Measurements from ENCODE around the gene RPS27L. TPM values are rescaled to one million over a fixed set of nuclear protein-coding genes. Genes with fewer than 3 reads are reported as not detected.

Gene RPS27L
- total and polyA plus RNA-seq, 9 of the 15 experiments (the other 6 are each of a cell fraction or from before 2014, with no cell fraction given): 72.2 to 382 (median 116) TPM

DNA sequence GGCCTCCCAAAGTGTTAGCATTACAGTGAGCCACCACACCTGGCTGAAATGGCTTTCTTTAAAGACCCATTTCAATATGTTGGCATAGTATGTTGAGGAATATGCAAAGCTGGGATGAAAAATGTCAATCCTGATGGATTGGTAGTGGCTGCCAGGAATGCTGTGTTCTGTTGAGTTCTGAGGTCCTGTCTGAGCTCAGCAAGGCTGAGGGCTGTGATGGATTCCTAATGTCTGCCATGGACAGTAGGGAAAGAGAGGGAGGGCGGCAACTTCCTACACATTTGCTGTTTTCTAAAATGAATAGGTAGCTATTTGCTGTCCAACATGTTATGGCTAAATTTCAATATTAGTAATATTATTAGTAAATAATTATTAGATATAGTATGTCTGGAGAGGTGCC, 40.3 kb upstream of the RPS27L start:
- no peak overlapping the region for H3K9ac ChIP-seq (ENCODE audit: insufficient read depth in 1 of 2, low read depth in 2 of 2, low read length in 2 of 2)
- peaks cover 21 to 90% of the 10 kb centered on the region in 2 experiments for H3K4me1 ChIP-seq (replicated peaks in 1 of 2; ENCODE audit: control insufficient read depth in 2 of 2, insufficient read depth in 2 of 2, low read length in 2 of 2)
- DNase-seq (ENCODE audit: extremely low read depth in 1 of 4, low spot score in 3 of 4): no peak
- no peak overlapping the region for H3K27ac ChIP-seq (ENCODE audit: extremely low read depth, low read depth, low read length)
- POLR2A ChIA-PET: interaction anchor here (0.7 to 4.1 kb wide), 7 partner anchors 8 to 310 kb away, joined by 3 to 22 read pairs (median 4); partner anchors contain the start of gene RAB8B
- no peak overlapping the region for H3K4me3 ChIP-seq
- no peaks in the 10 kb centered on the region for H3K27me3 ChIP-seq (ENCODE audit: control insufficient read depth in 2 of 2, insufficient read depth in 2 of 2, low read length in 2 of 2)
- ATAC-seq: no peak
- in situ Hi-C loops (cut with MboI) (no loop called here), intact Hi-C loops (cut with micrococcal nuclease) (no loop called here)
- no peaks in the 10 kb centered on the region for H3K9me3 ChIP-seq (replicated peaks; ENCODE audit: control insufficient read depth, insufficient read depth, low read depth, low read length)
- peaks cover 97% of the 10 kb centered on the region for H3K79me2 ChIP-seq (ENCODE audit: control insufficient read depth, insufficient read depth, low read length)
- CTCF ChIA-PET (ENCODE audit: low intra/inter-chr PET ratio): no interaction called here
- WGBS (ENCODE audit: insufficient coverage, low coverage, missing lambda C conversion rate): 86% methylated on average over 1 of the region's 1 CpG
- H3K36me3 ChIP-seq (ENCODE audit: control insufficient read depth, insufficient read depth, low read length): peaks cover 15% of the 10 kb centered on the region
- TF ChIP-seq JUN (IDR thresholded peaks at IDR 0.05; ENCODE audit: borderline replicate concordance, low read depth, low read length) (no peak), JUN (CRISPR knock-in tag; IDR thresholded peaks at IDR 0.05; ENCODE audit: borderline replicate concordance) (no peak), FOXP1 (CRISPR knock-in tag; IDR thresholded peaks at IDR 0.05) (no peak), E2F3 (CRISPR knock-in tag; IDR thresholded peaks at IDR 0.05) (no peak), ZKSCAN8 (CRISPR knock-in tag; IDR thresholded peaks at IDR 0.05) (no peak), SMAD2 (IDR thresholded peaks at IDR 0.05; ENCODE audit: low read depth, low read length) (no peak), DACH1 (IDR thresholded peaks at IDR 0.05; ENCODE audit: partially characterized antibody) (peak; percentile 80)
- TF ChIP-seq, protein P1, sequence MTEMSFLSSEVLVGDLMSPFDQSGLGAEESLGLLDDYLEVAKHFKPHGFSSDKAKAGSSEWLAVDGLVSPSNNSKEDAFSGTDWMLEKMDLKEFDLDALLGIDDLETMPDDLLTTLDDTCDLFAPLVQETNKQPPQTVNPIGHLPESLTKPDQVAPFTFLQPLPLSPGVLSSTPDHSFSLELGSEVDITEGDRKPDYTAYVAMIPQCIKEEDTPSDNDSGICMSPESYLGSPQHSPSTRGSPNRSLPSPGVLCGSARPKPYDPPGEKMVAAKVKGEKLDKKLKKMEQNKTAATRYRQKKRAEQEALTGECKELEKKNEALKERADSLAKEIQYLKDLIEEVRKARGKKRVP (CRISPR knock-in tag; IDR thresholded peaks at IDR 0.05): no peak
- TF ChIP-seq, protein P2, sequence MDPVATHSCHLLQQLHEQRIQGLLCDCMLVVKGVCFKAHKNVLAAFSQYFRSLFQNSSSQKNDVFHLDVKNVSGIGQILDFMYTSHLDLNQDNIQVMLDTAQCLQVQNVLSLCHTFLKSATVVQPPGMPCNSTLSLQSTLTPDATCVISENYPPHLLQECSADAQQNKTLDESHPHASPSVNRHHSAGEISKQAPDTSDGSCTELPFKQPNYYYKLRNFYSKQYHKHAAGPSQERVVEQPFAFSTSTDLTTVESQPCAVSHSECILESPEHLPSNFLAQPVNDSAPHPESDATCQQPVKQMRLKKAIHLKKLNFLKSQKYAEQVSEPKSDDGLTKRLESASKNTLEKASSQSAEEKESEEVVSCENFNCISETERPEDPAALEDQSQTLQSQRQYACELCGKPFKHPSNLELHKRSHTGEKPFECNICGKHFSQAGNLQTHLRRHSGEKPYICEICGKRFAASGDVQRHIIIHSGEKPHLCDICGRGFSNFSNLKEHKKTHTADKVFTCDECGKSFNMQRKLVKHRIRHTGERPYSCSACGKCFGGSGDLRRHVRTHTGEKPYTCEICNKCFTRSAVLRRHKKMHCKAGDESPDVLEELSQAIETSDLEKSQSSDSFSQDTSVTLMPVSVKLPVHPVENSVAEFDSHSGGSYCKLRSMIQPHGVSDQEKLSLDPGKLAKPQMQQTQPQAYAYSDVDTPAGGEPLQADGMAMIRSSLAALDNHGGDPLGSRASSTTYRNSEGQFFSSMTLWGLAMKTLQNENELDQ (CRISPR knock-in tag; IDR thresholded peaks at IDR 0.05; ENCODE audit: borderline replicate concordance): no peak
- no peaks in the 10 kb centered on the region for H3K9me1 ChIP-seq (ENCODE audit: control insufficient read depth, insufficient read depth, low read length)
- no peak overlapping the region for H2AFZ ChIP-seq (ENCODE audit: low read depth, low read length)
- BruUV-seq (replicated peaks): no TSS peak
- FAIRE-seq: no peak
- no peaks in the 10 kb centered on the region for H4K20me1 ChIP-seq (replicated peaks; ENCODE audit: control insufficient read depth, insufficient read depth, low read length)
- peak overlapping the region; percentile 8; the same call in 1 of the 2 replicates for H3K4me2 ChIP-seq (ENCODE audit: insufficient read depth, low read length)

Measured in K562 (cell line).